HEK293T (cell line): ENCODE measurements around the gene CDH13.

Experiments
- CTCF ChIA-PET: fragments of 350-600 bp; formaldehyde crosslinking; extraction: SDS; loops from one replicate; lab custom pipeline; 2021; ENCODE audit warnings: antibody characterized with exemption, inconsistent platforms; lab: Yijun Ruan, JAX
- POLR2A ChIA-PET: fragments of 350-600 bp; formaldehyde crosslinking; extraction: SDS; loops from one replicate; lab custom pipeline; 2020; ENCODE audit warnings: antibody characterized with exemption, inconsistent platforms; lab: Yijun Ruan, JAX
- DNase-seq: peaks from one replicate; pipeline ENCODE4 v3.0.0; 2012; ENCODE audit warnings: mixed read lengths; ENCODE audit errors: extremely low spot score
- ARNT ChIP-seq: fragments of 450-650 bp; IDR thresholded peaks from 2 replicates; pipeline ENCODE4 v1.6.1; 2017; ENCODE audit warnings: mild to moderate bottlenecking
- BHLHE40 ChIP-seq: fragments of 450-650 bp; IDR thresholded peaks from 2 replicates; pipeline ENCODE4 v1.6.1; 2016; ENCODE audit warnings: mild to moderate bottlenecking, moderate library complexity, borderline replicate concordance
- CTBP1 ChIP-seq: fragments of 450-650 bp; IDR thresholded peaks from 2 replicates; pipeline ENCODE4 v1.6.1; 2016; ENCODE audit warnings: borderline replicate concordance
- ELF4 ChIP-seq: fragments of 450-650 bp; IDR thresholded peaks from 2 replicates; pipeline ENCODE4 v1.6.1; 2017; ENCODE audit warnings: antibody characterized with exemption
- FOXA1 ChIP-seq: fragments of 450-650 bp; IDR thresholded peaks from 2 replicates; pipeline ENCODE4 v1.6.1; 2016; ENCODE audit warnings: mild to moderate bottlenecking
- FOXK2 ChIP-seq: fragments of 450-650 bp; IDR thresholded peaks from 2 replicates; pipeline ENCODE4 v1.6.1; 2016; ENCODE audit warnings: mild to moderate bottlenecking
- FOXM1 ChIP-seq: fragments of 450-650 bp; IDR thresholded peaks from 2 replicates; pipeline ENCODE4 v1.6.1; 2017; ENCODE audit warnings: mild to moderate bottlenecking, borderline replicate concordance
- HDGF ChIP-seq: fragments of 450-650 bp; IDR thresholded peaks from 2 replicates; pipeline ENCODE4 v1.6.1; 2017; ENCODE audit warnings: antibody characterized with exemption, borderline replicate concordance
- L3MBTL2 ChIP-seq: fragments of 450-650 bp; conservative IDR thresholded peaks from 2 replicates; pipeline ENCODE4 v1.6.1; 2016; ENCODE audit warnings: mild to moderate bottlenecking
- LEF1 ChIP-seq: fragments of 450-650 bp; IDR thresholded peaks from 2 replicates; pipeline ENCODE4 v1.6.1; 2017; ENCODE audit warnings: mild to moderate bottlenecking, borderline replicate concordance
- NFRKB ChIP-seq: fragments of 450-650 bp; IDR thresholded peaks from 2 replicates; pipeline ENCODE4 v1.6.1; 2016; ENCODE audit warnings: mild to moderate bottlenecking, moderate library complexity
- PKNOX1 ChIP-seq: fragments of 450-650 bp; IDR thresholded peaks from 2 replicates; pipeline ENCODE4 v1.6.1; 2016
- SP1 ChIP-seq: fragments of 450-650 bp; IDR thresholded peaks from 2 replicates; pipeline ENCODE4 v1.6.1; 2017
- SUZ12 ChIP-seq: fragments of 450-650 bp; IDR thresholded peaks from 2 replicates; pipeline ENCODE4 v1.6.1; 2016; ENCODE audit warnings: mild to moderate bottlenecking
- TARDBP ChIP-seq: fragments of 450-650 bp; IDR thresholded peaks from 2 replicates; pipeline ENCODE4 v1.6.1; 2016
- ZNF384 ChIP-seq: fragments of 450-650 bp; IDR thresholded peaks from 2 replicates; pipeline ENCODE4 v1.6.1; 2016

The CDH13 gene

GRCh38 chr16:82788225-82788624 is 161.5 kb downstream of the CDH13 start:
- POLR2A ChIA-PET = no interaction called here
- DNase-seq = no peak
- CTCF ChIA-PET = no interaction called here
- TF ChIP-seq ARNT (no peak), LEF1 (no peak), SP1 (no peak), ELF4 (no peak), ZNF384 (no peak), BHLHE40 (no peak), FOXK2 (no peak), L3MBTL2 (no peak), TARDBP (no peak), CTBP1 (no peak), FOXA1 (no peak), PKNOX1 (no peak), SUZ12 (no peak), NFRKB (no peak), HDGF (no peak), FOXM1 (no peak)

GRCh38 chr16:82788919-82789318 is 162.2 kb downstream of the CDH13 start:
- DNase-seq = no peak
- TF ChIP-seq FOXK2 (no peak), SUZ12 (no peak), SP1 (no peak), ELF4 (no peak), LEF1 (no peak), FOXM1 (no peak), ARNT (no peak), PKNOX1 (no peak), BHLHE40 (no peak), ZNF384 (no peak), CTBP1 (no peak), FOXA1 (no peak), L3MBTL2 (no peak), HDGF (no peak), TARDBP (no peak)
- ChIA-PET POLR2A (no interaction called here), CTCF (no interaction called here)

GRCh38 chr16:82792693-82793092 is 165.9 kb downstream of the CDH13 start:
- ChIA-PET POLR2A (no interaction called here), CTCF (no interaction called here)
- DNase-seq = no peak
- TF ChIP-seq FOXA1 (no peak), LEF1 (no peak), SUZ12 (no peak), FOXK2 (no peak), ELF4 (no peak)

- TF ChIP-seq NFRKB = no peak
- no peak for TF ChIP-seq TARDBP
- no peak for TF ChIP-seq FOXA1
- TF ChIP-seq PKNOX1 = no peak
- no peak for TF ChIP-seq HDGF
- TF ChIP-seq ARNT = no peak
- no peak for TF ChIP-seq ELF4
- TF ChIP-seq FOXM1 = no peak
- ChIA-PET CTCF (no interaction called here), POLR2A (no interaction called here)
- DNase-seq = no peak
These were observed 166.9 kb downstream of the CDH13 start for GRCh38 chr16:82793528-82794245.

- TF ChIP-seq NFRKB = no peak
- TF ChIP-seq CTBP1 = no peak
- no peak for TF ChIP-seq ELF4
- no peak for TF ChIP-seq SUZ12
- ChIA-PET CTCF (no interaction called here), POLR2A (no interaction called here)
- DNase-seq = no peak
These were observed 169.3 kb downstream of the CDH13 start for GRCh38 chr16:82796047-82796446.

GRCh38 chr16:82801361-82801760 is 174.6 kb downstream of the CDH13 start:
- ChIA-PET CTCF (no interaction called here), POLR2A (no interaction called here)
- TF ChIP-seq FOXM1 (no peak), L3MBTL2 (no peak), ZNF384 (no peak), ELF4 (no peak), SP1 (no peak), SUZ12 (no peak), FOXA1 (no peak), ARNT (no peak), HDGF (no peak), FOXK2 (no peak), NFRKB (no peak), TARDBP (no peak), LEF1 (no peak), PKNOX1 (no peak), BHLHE40 (no peak), CTBP1 (no peak)
- no peak for DNase-seq
